HepG2 (cell line): ENCODE measurements around the gene UBL7. TPM values are rescaled to one million over a fixed set of nuclear protein-coding genes. Genes with fewer than 3 reads are reported as not detected.

ENCODE experiments used
- CCDC6 ChIP-seq: sonication (generic); formaldehyde crosslinking; IDR thresholded peaks from 2 replicates; pipeline ENCODE4 v1.8.1; 2022; ENCODE audit warnings: mild to moderate bottlenecking, missing genetic modification reagents, moderate library complexity
- HOXA7 ChIP-seq: sonication (generic); formaldehyde crosslinking; IDR thresholded peaks from 2 replicates; pipeline ENCODE4 v1.8.1; 2022; ENCODE audit warnings: mild to moderate bottlenecking, missing genetic modification reagents, moderate library complexity
- KAT2B ChIP-seq: fragments of 150-350 bp; IDR thresholded peaks from 2 replicates; pipeline ENCODE4 v1.6.1; 2014; ENCODE audit warnings: low read depth, low read length, borderline replicate concordance
- KLF13 ChIP-seq: sonication (generic); formaldehyde crosslinking; IDR thresholded peaks from 2 replicates; pipeline ENCODE4 v1.4.0; 2020; ENCODE audit warnings: mild to moderate bottlenecking, missing genetic modification reagents
- KMT2B ChIP-seq: IDR thresholded peaks from 2 replicates; pipeline ENCODE4 v1.6.1; 2016; ENCODE audit warnings: missing genetic modification reagents, missing compliant biosample characterization
- MTF1 ChIP-seq: sonication (generic); formaldehyde crosslinking; IDR thresholded peaks from 2 replicates; pipeline ENCODE4 v1.5.0; 2020; ENCODE audit warnings: missing genetic modification reagents
- PAF1 ChIP-seq: IDR thresholded peaks from 2 replicates; pipeline ENCODE4 v1.6.1; 2016; ENCODE audit warnings: missing genetic modification reagents, missing compliant biosample characterization
- PHF21A ChIP-seq: sonication (generic); formaldehyde crosslinking; IDR thresholded peaks from 2 replicates; pipeline ENCODE4 v1.5.0; 2020; ENCODE audit warnings: mild to moderate bottlenecking, missing genetic modification reagents
- SETDB1 ChIP-seq: sonication (generic); formaldehyde crosslinking; IDR thresholded peaks from 2 replicates; pipeline ENCODE4 v1.5.1; 2020; ENCODE audit warnings: missing genetic modification reagents, mild to moderate bottlenecking, borderline replicate concordance
- SMARCE1 ChIP-seq: fragments of 450-650 bp; IDR thresholded peaks from 2 replicates; pipeline ENCODE4 v1.6.1; 2017; ENCODE audit warnings: borderline replicate concordance
- SSRP1 ChIP-seq: IDR thresholded peaks from 2 replicates; pipeline ENCODE4 v1.6.1; 2016; ENCODE audit warnings: control low read depth
- TOPORS ChIP-seq: sonication (generic); formaldehyde crosslinking; IDR thresholded peaks from 2 replicates; pipeline ENCODE4 v1.8.0; 2023; ENCODE audit warnings: mild to moderate bottlenecking, missing genetic modification reagents
- ZBTB26 ChIP-seq: IDR thresholded peaks from 2 replicates; pipeline ENCODE4 v1.6.1; 2016; ENCODE audit warnings: missing compliant biosample characterization, missing genetic modification reagents, borderline replicate concordance
- ZFP36L2 ChIP-seq: sonication (generic); formaldehyde crosslinking; IDR thresholded peaks from 2 replicates; pipeline ENCODE4 v1.4.0; 2020; ENCODE audit warnings: missing genetic modification reagents
- ZIK1 ChIP-seq: sonication (generic); formaldehyde crosslinking; IDR thresholded peaks from 2 replicates; pipeline ENCODE4 v1.5.0; 2020; ENCODE audit warnings: mild to moderate bottlenecking, low read depth, missing genetic modification reagents, borderline replicate concordance
- ZNF121 ChIP-seq: sonication (generic); formaldehyde crosslinking; IDR thresholded peaks from 2 replicates; pipeline ENCODE4 v1.5.0; 2020; ENCODE audit warnings: mild to moderate bottlenecking, missing genetic modification reagents
- ZNF124 ChIP-seq: sonication (generic); formaldehyde crosslinking; IDR thresholded peaks from 2 replicates; pipeline ENCODE4 v1.4.0; 2020; ENCODE audit warnings: missing genetic modification reagents
- ZNF282 ChIP-seq: fragments of 450-650 bp; IDR thresholded peaks from 2 replicates; pipeline ENCODE4 v1.6.1; 2018; ENCODE audit not compliant: partially characterized antibody
- ZNF317 ChIP-seq: sonication (generic); formaldehyde crosslinking; IDR thresholded peaks from 2 replicates; pipeline ENCODE4 v1.5.0; 2020; ENCODE audit warnings: mild to moderate bottlenecking, missing genetic modification reagents
- ZNF326 ChIP-seq: sonication (generic); formaldehyde crosslinking; IDR thresholded peaks from 2 replicates; pipeline ENCODE4 v1.4.0; 2020; ENCODE audit warnings: missing genetic modification reagents, borderline replicate concordance
- ZNF572 ChIP-seq: sonication (generic); formaldehyde crosslinking; IDR thresholded peaks from 2 replicates; pipeline ENCODE4 v1.5.1; 2020; ENCODE audit warnings: mild to moderate bottlenecking, missing genetic modification reagents
- ZNF660 ChIP-seq: sonication (generic); formaldehyde crosslinking; IDR thresholded peaks from 2 replicates; pipeline ENCODE4 v1.5.1; 2020; ENCODE audit warnings: mild to moderate bottlenecking, low read depth, missing genetic modification reagents, borderline replicate concordance
- ZNF747 ChIP-seq: sonication (generic); formaldehyde crosslinking; IDR thresholded peaks from 2 replicates; pipeline ENCODE4 v1.8.1; 2023; ENCODE audit warnings: missing genetic modification reagents, mild to moderate bottlenecking, borderline replicate concordance
- ZNF800 ChIP-seq: sonication (generic); formaldehyde crosslinking; IDR thresholded peaks from 2 replicates; pipeline ENCODE4 v1.4.0; 2020; ENCODE audit warnings: missing genetic modification reagents
- ZNF878 ChIP-seq: sonication (generic); formaldehyde crosslinking; IDR thresholded peaks from 2 replicates; pipeline ENCODE4 v1.8.1; 2023; ENCODE audit warnings: mild to moderate bottlenecking, missing genetic modification reagents, moderate library complexity
- ZNF891 ChIP-seq: sonication (generic); formaldehyde crosslinking; IDR thresholded peaks from 2 replicates; pipeline ENCODE4 v1.5.0; 2020; ENCODE audit warnings: mild to moderate bottlenecking, missing genetic modification reagents
- polyA plus RNA-seq, 8 experiments: library from polyadenylated mRNA; depleted of rRNA in 3 of 8; stranded (reverse) in 7 of 8; unstranded in 1 of 8; fragments of >200 nt; fragmentation: Illumina TruSeq in 4 of 8; extraction: Trizol in 4 of 8; gene quantifications; 2 replicates each; pipeline versions ENCODE4 v1.2.1 to v1.2.3, GENCODE V29; 2011 to 2016; ENCODE audit warnings: low read depth in 4 of 8, missing spikeins in 1 of 8, mixed read lengths in 1 of 8; ENCODE audit not compliant: insufficient read depth in 1 of 8
- total RNA-seq, 5 experiments: library from RNA; depleted of rRNA; stranded (reverse); fragments of >200 nt; fragmentation: Illumina TruSeq; extraction: Trizol; gene quantifications; 2 replicates each; pipeline ENCODE4 v1.2.3, GENCODE V29; 2016; ENCODE audit warnings: low read depth in 1 of 5
- TF ChIP-seq, protein P1 (sequence below): sonication (generic); formaldehyde crosslinking; IDR thresholded peaks from 2 replicates; pipeline ENCODE4 v1.4.0; 2020; ENCODE audit warnings: missing genetic modification reagents, borderline replicate concordance

The UBL7 gene
- total and polyA plus RNA-seq, 2 of the 13 experiments (the other 11 are each of a cell fraction or from before 2014, with no cell fraction given), result 55.0 to 63.5 TPM

- TF ChIP-seq ZNF282 (no peak), ZNF326 (CRISPR knock-in tag) (no peak), HOXA7 (CRISPR knock-in tag) (no peak), SSRP1 (CRISPR knock-in tag) (no peak), ZNF121 (CRISPR knock-in tag) (peak; percentile 61; the same call in 1 of the 2 replicates), ZIK1 (CRISPR knock-in tag) (0 out of 2 replicates have a peak, but pooled peaks have one; percentile 26), ZNF878 (peak; percentile 74), ZNF124 (no peak; the same call in 1 of the 2 replicates), ZNF572 (CRISPR knock-in tag) (no peak), MTF1 (CRISPR knock-in tag) (no peak), PAF1 (CRISPR knock-in tag) (no peak), ZNF660 (no peak), TOPORS (CRISPR knock-in tag) (no peak), CCDC6 (CRISPR knock-in tag) (peak; percentile 66; the same call in 1 of the 2 replicates), ZNF891 (CRISPR knock-in tag) (0 out of 2 replicates have a peak, but pooled peaks have one; percentile 46), KLF13 (no peak), KMT2B (CRISPR knock-in tag) (peak; percentile 90), KAT2B (no peak), ZNF317 (peak; percentile 67; the same call in 1 of the 2 replicates), ZNF800 (no peak; the same call in 1 of the 2 replicates), SETDB1 (no peak), SMARCE1 (no peak), ZNF747 (peak; percentile 89), ZBTB26 (peak; percentile 66), ZFP36L2 (CRISPR knock-in tag) (no peak), PHF21A (CRISPR knock-in tag) (peak; percentile 88)
- TF ChIP-seq, protein P1, sequence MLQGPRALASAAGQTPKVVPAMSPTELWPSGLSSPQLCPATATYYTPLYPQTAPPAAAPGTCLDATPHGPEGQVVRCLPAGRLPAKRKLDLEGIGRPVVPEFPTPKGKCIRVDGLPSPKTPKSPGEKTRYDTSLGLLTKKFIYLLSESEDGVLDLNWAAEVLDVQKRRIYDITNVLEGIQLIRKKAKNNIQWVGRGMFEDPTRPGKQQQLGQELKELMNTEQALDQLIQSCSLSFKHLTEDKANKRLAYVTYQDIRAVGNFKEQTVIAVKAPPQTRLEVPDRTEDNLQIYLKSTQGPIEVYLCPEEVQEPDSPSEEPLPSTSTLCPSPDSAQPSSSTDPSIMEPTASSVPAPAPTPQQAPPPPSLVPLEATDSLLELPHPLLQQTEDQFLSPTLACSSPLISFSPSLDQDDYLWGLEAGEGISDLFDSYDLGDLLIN (CRISPR knock-in tag), result peak; percentile 55; the same call in 1 of the 2 replicates
These were observed at the start of gene UBL7 (continued) for GRCh38 chr15:74460871-74461846.
